Mucosa of descending colon (tissue), 3 donors: ENCODE results near the gene OR4X2. TPM values are rescaled to one million over a fixed set of nuclear protein-coding genes. Genes with fewer than 3 reads are reported as not detected.
"Not testable (repeated sequence)": the region's sequence is repeated elsewhere in the genome, so short reads cannot be mapped to it uniquely, and the experiment has no call there.

Experiments
- ATAC-seq: fragments of 200-7000 bp; cut with Tn5 transposase; one replicate; pipeline ENCODE4 v1.9.1; 2020; ENCODE audit warnings: mild to moderate bottlenecking, moderate library complexity
- DNase-seq, 3 donors: peaks; one replicate each; pipeline ENCODE4 v3.0.0-alpha.2; 2020
- H3K36me3 ChIP-seq: fragments of 200-600 bp; one replicate; pipeline ENCODE4 v1.8.0; 2021; ENCODE audit warnings: low read depth, mild to moderate bottlenecking
- H3K4me1 ChIP-seq: fragments of 200-600 bp; one replicate; pipeline ENCODE4 v1.8.0; 2021; ENCODE audit warnings: low read depth, mild to moderate bottlenecking
- H3K4me3 ChIP-seq: fragments of 200-600 bp; one replicate; pipeline ENCODE4 v1.8.0; 2021; ENCODE audit warnings: mild to moderate bottlenecking
- H3K9me3 ChIP-seq: fragments of 200-600 bp; one replicate; pipeline ENCODE4 v1.8.0; 2021; ENCODE audit warnings: mild to moderate bottlenecking
- intact Hi-C, 2 donors: fragments of 100-400 bp; cut with DNase I in 1 of 2; cut with micrococcal nuclease in 1 of 2; formaldehyde crosslinking; loops; one replicate each; pipeline versions ENCODE4 v1.11.0 to v1.11.1; 2022; cut with DNase I, micrococcal nuclease
- long read RNA-seq, 2 donors: library from polyadenylated mRNA; unstranded; transcript quantifications; one replicate each; pipeline ENCODE4 v2.0.0, GENCODE V29; 2019 to 2021
- total RNA-seq, 3 donors: library from RNA; stranded (reverse); fragmentation: NEBNext Ultra II Directional in 2 of 3; extraction: Animal tissue kit (Norgen Biotek cat#: 25700) in 2 of 3; gene quantifications; one replicate each; pipeline versions ENCODE4 v1.2.1 to v1.2.4, GENCODE V29; 2021 to 2023
- TF ChIP-seq, protein P1 (sequence below): fragments of 200-600 bp; IDR thresholded peaks from one replicate; pipeline ENCODE4 v1.8.0; 2022; ENCODE audit warnings: antibody characterized with exemption, mild to moderate bottlenecking
- donor health status: DM: no; HTN: no; CAD: no; lungs with moderate emphysema.
- donor health status: DM: no; HTN: no; CAD: no.
- donor health status: DM: no; HTN: yes; CAD: no.

Gene OR4X2
- total RNA-seq, result not detected
- long read RNA-seq, donor 1, result 0 reads
- long read RNA-seq, donor 2, result 0 reads

DNA sequence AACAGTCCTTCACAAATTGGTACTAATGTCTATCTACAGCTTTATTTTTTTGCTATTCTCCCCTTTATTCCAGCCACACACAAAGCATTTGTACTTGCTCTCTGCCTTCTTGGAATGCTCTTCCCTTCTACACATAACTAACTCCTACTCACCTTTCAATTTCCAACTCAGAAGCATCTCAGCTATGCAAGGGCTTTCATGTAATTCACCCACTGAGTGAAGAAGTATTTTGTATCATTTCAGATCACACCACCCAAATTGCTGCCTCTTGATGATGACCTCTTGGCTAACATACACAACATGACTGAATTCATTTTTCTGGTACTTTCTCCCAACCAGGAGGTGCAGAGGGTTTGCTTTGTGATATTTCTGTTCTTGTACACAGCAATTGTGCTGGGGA is at the start of gene OR4X2:
Gene OR4X2 (plus strand): TSS at position 301 of the 400 bp plus-strand sequence. CDS start 0 bp downstream, at position 301.
- no peak within 1 kb of the TSS for H3K4me3 ChIP-seq
- no peaks in the 10 kb centered on the region for H3K4me1 ChIP-seq
- peaks cover 10% of the 10 kb centered on the region for H3K9me3 ChIP-seq
- intact Hi-C loops, result no loop called here
- DNase-seq, result no peak
- ATAC-seq, result no peak
- no peaks in the 10 kb centered on the region for H3K36me3 ChIP-seq
- TF ChIP-seq, protein P1, sequence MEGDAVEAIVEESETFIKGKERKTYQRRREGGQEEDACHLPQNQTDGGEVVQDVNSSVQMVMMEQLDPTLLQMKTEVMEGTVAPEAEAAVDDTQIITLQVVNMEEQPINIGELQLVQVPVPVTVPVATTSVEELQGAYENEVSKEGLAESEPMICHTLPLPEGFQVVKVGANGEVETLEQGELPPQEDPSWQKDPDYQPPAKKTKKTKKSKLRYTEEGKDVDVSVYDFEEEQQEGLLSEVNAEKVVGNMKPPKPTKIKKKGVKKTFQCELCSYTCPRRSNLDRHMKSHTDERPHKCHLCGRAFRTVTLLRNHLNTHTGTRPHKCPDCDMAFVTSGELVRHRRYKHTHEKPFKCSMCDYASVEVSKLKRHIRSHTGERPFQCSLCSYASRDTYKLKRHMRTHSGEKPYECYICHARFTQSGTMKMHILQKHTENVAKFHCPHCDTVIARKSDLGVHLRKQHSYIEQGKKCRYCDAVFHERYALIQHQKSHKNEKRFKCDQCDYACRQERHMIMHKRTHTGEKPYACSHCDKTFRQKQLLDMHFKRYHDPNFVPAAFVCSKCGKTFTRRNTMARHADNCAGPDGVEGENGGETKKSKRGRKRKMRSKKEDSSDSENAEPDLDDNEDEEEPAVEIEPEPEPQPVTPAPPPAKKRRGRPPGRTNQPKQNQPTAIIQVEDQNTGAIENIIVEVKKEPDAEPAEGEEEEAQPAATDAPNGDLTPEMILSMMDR, result no peak

- DNase-seq (no peak), ATAC-seq (no peak)
- intact Hi-C loops, result no loop called here
- no peaks in the 10 kb centered on the region for H3K9me3 ChIP-seq
- no peaks in the 10 kb centered on the region for H3K4me1 ChIP-seq
- H3K4me3 ChIP-seq, result no peak overlapping the region
- no peaks in the 10 kb centered on the region for H3K36me3 ChIP-seq
- TF ChIP-seq, protein P1, result no peak
Observed at GRCh38 chr11:48207881-48208280, 37.0 kb upstream of the OR4X2 start.

DNA sequence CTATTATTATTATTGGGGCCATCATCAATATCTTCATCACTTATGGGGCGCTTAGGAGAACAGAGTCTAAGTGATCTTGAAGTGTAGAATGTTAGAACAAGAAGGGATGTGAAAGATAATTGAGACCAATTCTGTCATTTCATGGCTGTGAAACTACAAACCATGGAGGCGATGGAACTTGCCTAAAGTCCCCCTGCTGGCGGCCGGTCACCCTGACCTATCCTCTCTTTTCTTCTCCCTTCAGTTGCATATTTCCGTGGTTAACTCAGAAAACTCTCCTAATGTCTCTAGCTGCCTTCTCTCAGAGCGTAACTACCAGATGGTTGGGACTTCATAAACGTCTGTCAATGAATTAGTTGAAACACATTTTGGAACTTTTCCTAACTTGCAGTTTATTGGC is 34.9 kb upstream of the OR4X2 start:
- Histone ChIP-seq H3K4me3 (no peak overlapping the region), H3K36me3 (no peaks in the 10 kb centered on the region), H3K9me3 (no peaks in the 10 kb centered on the region), H3K4me1 (no peaks in the 10 kb centered on the region)
- intact Hi-C loops, result no loop called here
- DNase-seq (peak in 1 of 3 donors; percentile 5), ATAC-seq (no peak)
- TF ChIP-seq, protein P1, result no peak

- H3K4me1 ChIP-seq, result no peaks in the 10 kb centered on the region
- H3K4me3 ChIP-seq, result no peak within 1 kb of the TSS
- TF ChIP-seq, protein P1, result no peak
- no peaks in the 10 kb centered on the region for H3K36me3 ChIP-seq
- intact Hi-C loops, result no loop called here
- no peaks in the 10 kb centered on the region for H3K9me3 ChIP-seq
- no peak for DNase-seq
- no peak for ATAC-seq
Observed at GRCh38 chr11:48216510-48216909, 28.4 kb upstream of the OR4X2 start, which contains the start of gene OR4B1. OR4B1 (plus strand) TSS chr11:48216810; CDS start chr11:48216810, 0 bp downstream.

DNA sequence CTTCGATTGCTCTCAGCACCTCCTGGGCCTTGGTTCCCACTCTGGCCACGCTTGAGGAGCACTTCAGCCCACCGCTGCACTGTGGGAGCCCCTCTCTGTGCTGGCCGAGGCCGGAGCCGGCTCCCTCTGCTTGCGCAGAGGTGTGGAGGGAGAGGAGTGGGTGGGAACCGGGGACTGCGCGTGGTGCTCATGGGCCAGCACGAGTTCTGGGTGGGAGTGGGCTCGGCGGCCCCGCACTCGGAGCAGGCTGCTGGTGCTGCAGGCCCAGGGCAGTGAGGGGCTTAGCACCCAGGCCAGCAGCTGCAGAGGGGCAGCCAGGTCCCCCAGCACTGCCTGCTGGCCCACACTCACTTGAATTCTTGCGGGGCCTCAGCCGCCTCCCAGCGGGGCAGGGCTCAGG is 16.1 kb upstream of the OR4X2 start:
- intact Hi-C loops, result no loop called here
- ATAC-seq (no peak), DNase-seq (no peak)
- no peaks in the 10 kb centered on the region for H3K36me3 ChIP-seq
- H3K4me3 ChIP-seq, result no peak overlapping the region
- TF ChIP-seq, protein P1, result no peak
- no peaks in the 10 kb centered on the region for H3K4me1 ChIP-seq
- peaks cover 6% of the 10 kb centered on the region for H3K9me3 ChIP-seq

DNA sequence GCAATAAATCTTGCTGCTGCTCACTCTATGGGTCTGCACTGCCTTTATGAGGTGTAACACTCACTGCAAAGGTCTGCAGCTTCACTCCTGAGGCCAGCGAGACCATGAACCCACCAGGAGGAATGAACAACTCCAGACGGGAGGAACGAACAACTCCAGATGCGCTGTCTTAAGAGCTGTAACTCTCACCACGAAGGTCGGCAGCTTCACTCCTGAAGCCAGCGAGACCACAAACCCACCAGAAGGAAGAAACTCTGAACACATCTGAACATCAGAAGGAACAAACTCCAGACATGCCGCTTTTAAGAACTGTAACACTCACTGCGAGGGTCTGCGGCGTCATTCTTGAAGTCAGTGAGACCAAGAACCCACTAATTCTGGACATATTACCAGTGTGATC is 14.8 kb upstream of the OR4X2 start:
- intact Hi-C loops, DNase-seq, ATAC-seq, H3K36me3 ChIP-seq, H3K4me3 ChIP-seq, H3K4me1 ChIP-seq, H3K9me3 ChIP-seq: not testable (repeated sequence)
